H9 (cell line): ENCODE results near the gene PI4K2A. TPM values are rescaled to one million over a fixed set of nuclear protein-coding genes. Genes with fewer than 3 reads are reported as not detected.

ENCODE experiments used
- DNase-seq: peaks from one replicate; pipeline ENCODE4 v3.0.0-alpha.2; 2017
- H2AFZ ChIP-seq: one replicate; pipeline ENCODE4 v1.6.1; 2013; ENCODE audit warnings: mild to moderate bottlenecking, low read length, control low read depth, moderate library complexity
- H2AK5ac ChIP-seq: 2 replicates; pipeline ENCODE4 v1.6.1; 2013; ENCODE audit warnings: low read length, control low read depth, mixed read lengths; ENCODE audit not compliant: insufficient read length
- H2BK120ac ChIP-seq: one replicate; pipeline ENCODE4 v1.6.1; 2013; ENCODE audit warnings: low read depth, mild to moderate bottlenecking, low read length, control low read depth, inconsistent platforms; ENCODE audit not compliant: poor library complexity, severe bottlenecking
- H2BK12ac ChIP-seq: 2 replicates; pipeline ENCODE4 v1.6.1; 2013; ENCODE audit warnings: low read length, control low read depth, mixed read lengths, low read depth; ENCODE audit not compliant: insufficient read length
- H2BK15ac ChIP-seq: 2 replicates; pipeline ENCODE4 v1.6.1; 2013; ENCODE audit warnings: low read depth, low read length, control low read depth
- H2BK20ac ChIP-seq: one replicate; pipeline ENCODE4 v1.6.1; 2013; ENCODE audit warnings: low read depth, mild to moderate bottlenecking, low read length, control low read depth, inconsistent platforms; ENCODE audit not compliant: poor library complexity, severe bottlenecking
- H2BK5ac ChIP-seq: 2 replicates; pipeline ENCODE4 v1.6.1; 2013; ENCODE audit warnings: low read length, control low read depth, mixed read lengths; ENCODE audit not compliant: insufficient read length
- H3K14ac ChIP-seq: 2 replicates; pipeline ENCODE4 v1.6.1; 2013; ENCODE audit warnings: low read length, control low read depth; ENCODE audit not compliant: insufficient read depth
- H3K18ac ChIP-seq: 2 replicates; pipeline ENCODE4 v1.6.1; 2013; ENCODE audit warnings: low read depth, mild to moderate bottlenecking, mixed read lengths, low read length, control low read depth; ENCODE audit not compliant: insufficient read length
- H3K23ac ChIP-seq: 2 replicates; pipeline ENCODE4 v1.6.1; 2013; ENCODE audit warnings: low read length, control low read depth, mixed read lengths, low read depth; ENCODE audit not compliant: insufficient read length
- H3K23me2 ChIP-seq: 2 replicates; pipeline ENCODE4 v1.6.1; 2013; ENCODE audit warnings: low read depth, mild to moderate bottlenecking, mixed read lengths, low read length, control low read depth; ENCODE audit not compliant: insufficient read length, poor library complexity, severe bottlenecking
- H3K27ac ChIP-seq: 2 replicates; pipeline ENCODE4 v1.5.1; 2013; ENCODE audit warnings: low read length, control low read depth, mixed read lengths, low read depth; ENCODE audit not compliant: insufficient read length
- H3K27me3 ChIP-seq: 2 replicates; pipeline ENCODE4 v1.6.1; 2013; ENCODE audit warnings: low read length, control low read depth, inconsistent platforms; ENCODE audit not compliant: insufficient read depth
- H3K4ac ChIP-seq: 2 replicates; pipeline ENCODE4 v1.6.1; 2013; ENCODE audit warnings: low read depth, mild to moderate bottlenecking, control low read depth, inconsistent platforms, low read length, moderate library complexity
- H3K4me1 ChIP-seq: 2 replicates; pipeline ENCODE4 v1.6.1; 2013; ENCODE audit warnings: low read length, control low read depth, inconsistent platforms; ENCODE audit not compliant: insufficient read depth
- H3K4me2 ChIP-seq: 2 replicates; pipeline ENCODE4 v1.6.1; 2013; ENCODE audit warnings: low read length, control low read depth, mixed read lengths; ENCODE audit not compliant: insufficient read length, insufficient read depth
- H3K56ac ChIP-seq: 2 replicates; pipeline ENCODE4 v1.6.1; 2013; ENCODE audit warnings: low read depth, mild to moderate bottlenecking, mixed read lengths, low read length, control low read depth; ENCODE audit not compliant: insufficient read length
- H3K79me1 ChIP-seq: 2 replicates; pipeline ENCODE4 v1.6.1; 2013; ENCODE audit warnings: low read depth, mild to moderate bottlenecking, moderate library complexity, low read length, control low read depth, inconsistent platforms; ENCODE audit not compliant: insufficient read depth, poor library complexity, severe bottlenecking
- H3K79me2 ChIP-seq: 2 replicates; pipeline ENCODE4 v1.6.1; 2013; ENCODE audit warnings: low read length, control low read depth, inconsistent platforms; ENCODE audit not compliant: insufficient read depth
- H3K9ac ChIP-seq: 2 replicates; pipeline ENCODE4 v1.6.1; 2013; ENCODE audit warnings: low read length, control low read depth, mixed read lengths; ENCODE audit not compliant: insufficient read length; ENCODE audit errors: extremely low read depth
- H3K9me3 ChIP-seq: one replicate; pipeline ENCODE4 v1.6.1; 2013; ENCODE audit warnings: low read depth, low read length, inconsistent platforms; ENCODE audit not compliant: control insufficient read depth
- H3T11ph ChIP-seq: one replicate; pipeline ENCODE4 v1.6.1; 2013; ENCODE audit warnings: mild to moderate bottlenecking, low read length, control low read depth, inconsistent platforms
- H4K20me1 ChIP-seq: one replicate; pipeline ENCODE4 v1.6.1; 2013; ENCODE audit not compliant: control insufficient read depth, insufficient read length, insufficient read depth
- H4K5ac ChIP-seq: 2 replicates; pipeline ENCODE4 v1.6.1; 2013; ENCODE audit warnings: low read depth, mild to moderate bottlenecking, mixed read lengths, low read length, control low read depth; ENCODE audit not compliant: insufficient read length
- H4K8ac ChIP-seq: replicated peaks from 2 replicates; pipeline ENCODE4 v1.6.1; 2013; ENCODE audit warnings: low read length, control low read depth, mixed read lengths, low read depth; ENCODE audit not compliant: insufficient read length
- H4K91ac ChIP-seq: 2 replicates; pipeline ENCODE4 v1.6.1; 2013; ENCODE audit warnings: low read depth, mild to moderate bottlenecking, moderate library complexity, mixed read lengths, low read length, control low read depth; ENCODE audit not compliant: insufficient read length
- H3K27ac Mint-ChIP-seq, 3 experiments: 2 replicates in 2 of 3; 3 replicates in 1 of 3; pipeline ENCODE4 v1.8.0; 2020 to 2021; ENCODE audit warnings: mixed read lengths in 3 of 3, mild to moderate bottlenecking in 1 of 3, moderate library complexity in 1 of 3
- H3K27me3 Mint-ChIP-seq: 2 replicates; pipeline ENCODE4 v1.8.0; 2021; ENCODE audit warnings: low read depth, mild to moderate bottlenecking, moderate library complexity, mixed read lengths
- H3K36me3 Mint-ChIP-seq, 3 experiments: 2 replicates in 2 of 3; 3 replicates in 1 of 3; pipeline ENCODE4 v1.8.0; 2020 to 2021; ENCODE audit warnings: low read depth in 3 of 3, mixed read lengths in 3 of 3; ENCODE audit not compliant: insufficient read depth in 1 of 3
- H3K4me1 Mint-ChIP-seq, 2 experiments: 2 replicates each; pipeline ENCODE4 v1.8.0; 2020; ENCODE audit warnings: mixed read lengths in 2 of 2
- H3K4me3 Mint-ChIP-seq, 2 experiments: 2 replicates in 1 of 2; 3 replicates in 1 of 2; pipeline ENCODE4 v1.8.0; 2020 to 2021; ENCODE audit warnings: mild to moderate bottlenecking in 2 of 2, mixed read lengths in 2 of 2, moderate library complexity in 1 of 2
- H3K9me3 Mint-ChIP-seq, 2 experiments: 2 replicates in 1 of 2; 3 replicates in 1 of 2; pipeline ENCODE4 v1.8.0; 2020; ENCODE audit warnings: mild to moderate bottlenecking in 2 of 2, mixed read lengths in 2 of 2, moderate library complexity in 1 of 2
- WGBS: extraction: QIAGEN DNeasy Blood & Tissue Kit; methylation state at CpG from one replicate; pipeline ENCODE4 v1.1.7; 2013; ENCODE audit warnings: missing lambda C conversion rate, low lambda C conversion rate, mixed read lengths; ENCODE audit not compliant: insufficient read length; ENCODE audit errors: extremely low coverage; 5-methylcytosine and 5-hydroxymethylcytosine counted together
- total RNA-seq: library from RNA; stranded (reverse); gene quantifications from 2 replicates; pipeline ENCODE4 v1.2.1, GENCODE V29; 2021
- TF ChIP-seq, protein P1 (sequence below): fragments of 200-600 bp; sonication (generic); conservative IDR thresholded peaks from 3 replicates; pipeline ENCODE4 v1.8.0; 2021; ENCODE audit warnings: antibody characterized with exemption, mild to moderate bottlenecking

Gene PI4K2A
- total RNA-seq, 1 experiment from 2014 or later: 30.9 TPM

GRCh38 chr10:97627731-97628130 lies 12.7 kb upstream of the PI4K2A start:
- Histone ChIP-seq H2BK20ac (no peak overlapping the region), H3K23me2 (peaks cover 2% of the 10 kb centered on the region), H4K91ac (no peak overlapping the region), H3K27ac (no peak overlapping the region), H3K9ac (no peak overlapping the region), H3K18ac (no peak overlapping the region), H2BK120ac (no peak overlapping the region), H3K14ac (no peak overlapping the region), H2BK12ac (no peak overlapping the region), H3K27me3 (no peaks in the 10 kb centered on the region), H2AK5ac (no peak overlapping the region), H4K20me1 (no peaks in the 10 kb centered on the region), H3K79me1 (no peaks in the 10 kb centered on the region), H2BK15ac (no peak overlapping the region), H4K5ac (no peak overlapping the region), H2BK5ac (no peak overlapping the region), H3K23ac (no peak overlapping the region), H3K79me2 (0 out of 2 replicates have a peak, but pooled peaks cover 3% of the 10 kb centered on the region), H2AFZ (no peak overlapping the region), H3K9me3 (no peaks in the 10 kb centered on the region), H3K4me1 (no peaks in the 10 kb centered on the region), H3K56ac (no peak overlapping the region), H3K4me2 (no peak overlapping the region), H3T11ph (no peak overlapping the region), H3K4ac (no peak overlapping the region), H4K8ac (no peak overlapping the region)
- DNase-seq: no peak
- Mint-ChIP-seq H3K4me3 (no peak overlapping the region), H3K27ac (no peak overlapping the region), H3K9me3 (no peaks in the 10 kb centered on the region), H3K4me1 (peaks cover 4 to 5% of the 10 kb centered on the region in 2 experiments), H3K27me3 (no peaks in the 10 kb centered on the region), H3K36me3 (no peaks in the 10 kb centered on the region; a peak in 2 of 7 replicates)
- TF ChIP-seq, protein P1, sequence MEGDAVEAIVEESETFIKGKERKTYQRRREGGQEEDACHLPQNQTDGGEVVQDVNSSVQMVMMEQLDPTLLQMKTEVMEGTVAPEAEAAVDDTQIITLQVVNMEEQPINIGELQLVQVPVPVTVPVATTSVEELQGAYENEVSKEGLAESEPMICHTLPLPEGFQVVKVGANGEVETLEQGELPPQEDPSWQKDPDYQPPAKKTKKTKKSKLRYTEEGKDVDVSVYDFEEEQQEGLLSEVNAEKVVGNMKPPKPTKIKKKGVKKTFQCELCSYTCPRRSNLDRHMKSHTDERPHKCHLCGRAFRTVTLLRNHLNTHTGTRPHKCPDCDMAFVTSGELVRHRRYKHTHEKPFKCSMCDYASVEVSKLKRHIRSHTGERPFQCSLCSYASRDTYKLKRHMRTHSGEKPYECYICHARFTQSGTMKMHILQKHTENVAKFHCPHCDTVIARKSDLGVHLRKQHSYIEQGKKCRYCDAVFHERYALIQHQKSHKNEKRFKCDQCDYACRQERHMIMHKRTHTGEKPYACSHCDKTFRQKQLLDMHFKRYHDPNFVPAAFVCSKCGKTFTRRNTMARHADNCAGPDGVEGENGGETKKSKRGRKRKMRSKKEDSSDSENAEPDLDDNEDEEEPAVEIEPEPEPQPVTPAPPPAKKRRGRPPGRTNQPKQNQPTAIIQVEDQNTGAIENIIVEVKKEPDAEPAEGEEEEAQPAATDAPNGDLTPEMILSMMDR: no peak
- no CpG with 5 or more reads among the region's 4 CpGs for WGBS
